GM12872 (cell line): ENCODE data around the gene CD79B.

Source experiments
- TF ChIP-seq, protein P1 (sequence below): IDR thresholded peaks from 3 replicates; pipeline ENCODE4 v1.5.1; 2011; ENCODE audit warnings: low read depth, mild to moderate bottlenecking, low read length, moderate library complexity; ENCODE audit not compliant: insufficient read depth

The CD79B gene

DNA sequence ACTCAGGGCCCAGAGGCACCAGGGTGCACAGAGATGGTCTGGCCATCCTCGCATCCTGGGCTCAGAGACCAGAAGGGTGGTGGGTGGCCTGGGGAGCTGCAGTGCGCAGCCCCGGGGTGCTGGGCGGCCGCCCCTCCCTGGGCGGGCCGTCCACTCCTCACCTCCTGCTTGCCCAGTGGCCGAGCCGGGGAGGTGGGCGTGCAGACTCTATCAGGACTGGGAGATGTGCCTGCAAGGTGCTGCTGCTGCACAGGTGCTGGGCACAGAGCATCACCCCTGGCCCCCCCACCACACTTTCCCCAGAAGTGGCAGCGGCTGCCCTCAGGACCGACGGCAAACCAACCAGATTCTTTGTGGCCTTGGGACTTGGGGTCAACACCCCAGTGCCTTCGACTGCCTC is 40.7 kb upstream of the CD79B start, which contains the start of gene SCN4A:
TSS of gene SCN4A (minus strand) at position 123 of the 400 bp plus-strand sequence. CDS start at position 46, 77 bp downstream.
- TF ChIP-seq, protein P1, sequence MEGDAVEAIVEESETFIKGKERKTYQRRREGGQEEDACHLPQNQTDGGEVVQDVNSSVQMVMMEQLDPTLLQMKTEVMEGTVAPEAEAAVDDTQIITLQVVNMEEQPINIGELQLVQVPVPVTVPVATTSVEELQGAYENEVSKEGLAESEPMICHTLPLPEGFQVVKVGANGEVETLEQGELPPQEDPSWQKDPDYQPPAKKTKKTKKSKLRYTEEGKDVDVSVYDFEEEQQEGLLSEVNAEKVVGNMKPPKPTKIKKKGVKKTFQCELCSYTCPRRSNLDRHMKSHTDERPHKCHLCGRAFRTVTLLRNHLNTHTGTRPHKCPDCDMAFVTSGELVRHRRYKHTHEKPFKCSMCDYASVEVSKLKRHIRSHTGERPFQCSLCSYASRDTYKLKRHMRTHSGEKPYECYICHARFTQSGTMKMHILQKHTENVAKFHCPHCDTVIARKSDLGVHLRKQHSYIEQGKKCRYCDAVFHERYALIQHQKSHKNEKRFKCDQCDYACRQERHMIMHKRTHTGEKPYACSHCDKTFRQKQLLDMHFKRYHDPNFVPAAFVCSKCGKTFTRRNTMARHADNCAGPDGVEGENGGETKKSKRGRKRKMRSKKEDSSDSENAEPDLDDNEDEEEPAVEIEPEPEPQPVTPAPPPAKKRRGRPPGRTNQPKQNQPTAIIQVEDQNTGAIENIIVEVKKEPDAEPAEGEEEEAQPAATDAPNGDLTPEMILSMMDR, result no peak

DNA sequence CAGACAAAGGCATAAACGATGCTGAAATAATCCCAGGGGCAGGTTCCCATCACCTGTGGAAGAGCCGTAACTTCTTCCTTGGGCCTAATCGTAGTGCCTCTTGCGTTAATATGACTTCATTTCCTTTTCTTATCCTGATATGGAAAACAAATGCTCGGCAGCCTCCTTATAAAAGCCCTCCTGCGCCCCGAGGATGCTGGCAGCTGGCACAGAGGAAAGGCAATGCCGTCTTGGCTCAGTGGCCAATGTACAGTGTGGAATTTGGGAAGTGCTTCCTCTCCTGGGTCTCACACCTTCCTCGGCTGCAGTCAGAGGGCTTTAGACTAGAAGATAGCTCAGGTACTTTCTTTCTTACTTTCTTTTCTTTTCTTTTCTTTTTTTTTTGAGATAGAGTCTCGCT is 37.1 kb upstream of the CD79B start:
- TF ChIP-seq, protein P1, result no peak

DNA sequence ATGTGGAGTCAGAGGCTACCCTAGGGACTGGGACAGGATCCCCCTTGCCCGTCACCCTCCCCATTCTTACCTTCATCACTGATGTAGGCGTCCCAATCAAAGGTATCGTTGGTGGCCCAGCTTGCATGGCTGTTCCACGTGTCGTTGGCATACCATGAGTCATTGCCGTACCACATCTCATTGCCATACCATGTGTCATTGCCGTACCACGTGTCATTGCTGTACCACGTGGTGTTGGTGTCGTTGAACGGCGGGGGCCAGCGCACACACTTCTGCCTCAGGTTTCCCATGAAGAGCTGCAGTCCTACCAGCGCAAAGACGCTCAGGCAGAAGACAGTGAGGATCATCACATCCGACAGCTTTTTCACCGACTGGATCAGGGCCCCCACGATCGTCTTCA is 35.8 kb upstream of the CD79B start:
- TF ChIP-seq, protein P1, result no peak

DNA sequence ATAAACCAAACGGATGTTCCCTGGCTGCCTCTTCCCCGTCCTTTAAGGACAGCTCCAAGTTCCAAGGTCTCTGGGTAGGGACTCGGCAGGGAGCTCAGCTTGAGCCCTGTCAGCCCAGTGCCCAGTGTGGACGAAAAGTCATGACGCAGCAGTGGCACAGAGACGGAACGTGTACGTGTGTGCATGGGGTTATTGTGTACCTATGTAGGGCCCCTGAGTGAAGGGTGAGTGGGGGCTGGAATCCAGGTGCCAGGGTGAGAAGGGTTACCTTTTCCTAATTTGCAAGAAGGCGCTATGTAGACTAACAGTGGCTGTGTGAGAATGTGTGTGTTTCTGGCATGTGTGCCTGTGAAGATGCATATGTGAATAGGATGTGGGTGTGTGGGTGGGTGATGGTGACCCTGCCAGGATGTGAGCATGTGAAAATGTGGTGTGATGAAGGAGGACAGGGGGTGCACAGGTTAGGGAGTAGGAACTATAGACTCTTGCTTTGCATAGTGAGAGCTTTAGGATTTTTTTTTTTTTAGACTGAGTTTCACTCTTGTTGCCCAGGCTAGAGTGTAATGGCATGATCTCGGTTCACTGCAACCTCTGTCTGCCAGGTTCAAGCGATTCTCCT is 34.6 kb upstream of the CD79B start:
- TF ChIP-seq, protein P1, result no peak

DNA sequence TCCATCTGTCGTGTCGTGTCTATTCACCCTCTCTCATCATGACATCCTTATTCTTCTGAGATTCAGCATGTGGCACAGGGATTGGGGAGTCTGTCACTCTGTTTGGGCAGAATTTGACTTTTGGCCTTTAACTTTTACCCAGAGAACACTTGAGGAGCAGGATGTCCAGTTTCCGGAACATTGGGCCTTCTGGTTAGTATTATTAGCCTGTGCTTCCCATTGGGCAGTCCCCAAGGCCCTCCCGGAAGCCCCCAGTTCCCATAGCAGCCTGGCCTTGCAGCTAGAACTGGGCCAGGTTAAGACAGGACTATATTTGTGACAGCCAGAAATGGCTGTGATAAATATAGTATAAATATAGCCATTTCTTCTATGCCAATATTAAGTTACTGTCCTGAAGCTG is 31.0 kb upstream of the CD79B start:
- TF ChIP-seq, protein P1, result no peak

DNA sequence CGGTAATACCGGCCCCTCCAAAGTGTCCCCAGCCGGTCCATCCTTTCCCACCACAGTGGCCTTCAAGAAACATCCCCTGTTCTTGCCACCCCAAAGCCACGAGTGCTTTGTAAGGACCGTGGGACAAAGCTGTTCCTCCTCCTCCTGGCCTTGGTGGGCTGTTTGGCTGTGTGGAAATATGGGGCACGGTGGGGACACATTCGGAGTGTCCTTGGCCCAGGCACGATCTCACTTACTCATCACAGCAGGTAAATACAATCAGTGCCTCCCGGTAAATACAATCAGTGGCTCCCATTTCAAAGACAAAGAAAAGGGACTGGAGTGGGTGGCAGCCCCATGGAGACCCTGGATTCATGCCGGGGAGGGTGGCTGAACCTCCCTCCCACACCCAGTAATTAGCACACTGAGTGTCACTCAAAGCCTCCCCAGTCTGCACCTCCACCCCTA is 30.2 kb upstream of the CD79B start:
- TF ChIP-seq, protein P1, result no peak

DNA sequence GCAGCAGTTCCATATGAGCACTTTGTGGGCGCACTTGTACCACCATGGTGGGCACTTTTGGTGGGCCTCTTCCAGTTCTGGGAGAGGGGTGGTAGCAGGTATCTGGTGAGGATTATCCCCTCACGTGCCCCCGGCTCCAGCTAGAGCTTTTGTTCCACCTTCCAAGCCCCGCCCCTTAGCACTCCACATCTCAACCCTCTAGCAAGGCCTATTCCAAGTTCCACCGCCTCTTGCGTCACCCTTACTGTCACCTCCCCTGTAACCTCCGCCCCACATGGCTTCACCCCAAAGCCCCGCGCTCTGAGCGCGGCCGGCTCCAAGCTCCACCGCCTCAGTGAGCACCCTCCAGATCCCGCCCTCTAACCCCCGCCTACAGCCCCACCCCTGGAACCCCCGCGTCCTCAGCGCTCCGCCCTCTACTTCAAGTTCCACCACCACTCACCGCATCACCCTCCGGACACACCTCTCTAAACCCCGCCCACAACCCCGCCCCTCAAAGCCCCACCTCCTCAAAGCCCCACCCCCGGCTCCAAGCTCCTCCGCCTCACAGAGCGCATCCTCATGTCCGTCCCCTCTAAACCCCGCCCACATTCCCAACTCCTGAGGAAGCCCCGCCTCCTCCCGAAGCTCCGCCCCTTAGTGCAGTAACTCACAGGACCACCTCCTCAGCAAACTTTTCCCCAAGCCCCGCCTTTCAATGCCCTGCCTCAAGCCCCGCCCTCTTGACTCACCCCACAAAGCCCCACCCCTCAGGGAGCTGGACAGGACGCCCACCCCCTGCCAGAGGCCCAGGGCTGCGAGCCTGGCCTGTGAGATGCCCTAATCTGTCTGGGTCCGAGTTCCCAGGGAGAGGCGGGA is 29.5 kb upstream of the CD79B start:
- TF ChIP-seq, protein P1, result no peak
